HFF-Myc (cell line): ENCODE data around the gene AHR.

Experiments
- DNase-seq: peaks from one replicate; pipeline ENCODE4 v3.0.0-alpha.2; 2011; ENCODE audit warnings: low read depth; ENCODE audit errors: extremely low read depth
- H3K4me3 ChIP-seq: replicated peaks from 2 replicates; pipeline ENCODE4 v1.5.1; 2011; ENCODE audit warnings: low read depth, mild to moderate bottlenecking, control low read depth, low read length
- TF ChIP-seq, protein P1 (sequence below): IDR thresholded peaks from 2 replicates; pipeline ENCODE4 v1.5.1; 2012; ENCODE audit warnings: mild to moderate bottlenecking, low read depth, low read length, control low read depth; ENCODE audit errors: missing control alignments

Gene AHR

DNA sequence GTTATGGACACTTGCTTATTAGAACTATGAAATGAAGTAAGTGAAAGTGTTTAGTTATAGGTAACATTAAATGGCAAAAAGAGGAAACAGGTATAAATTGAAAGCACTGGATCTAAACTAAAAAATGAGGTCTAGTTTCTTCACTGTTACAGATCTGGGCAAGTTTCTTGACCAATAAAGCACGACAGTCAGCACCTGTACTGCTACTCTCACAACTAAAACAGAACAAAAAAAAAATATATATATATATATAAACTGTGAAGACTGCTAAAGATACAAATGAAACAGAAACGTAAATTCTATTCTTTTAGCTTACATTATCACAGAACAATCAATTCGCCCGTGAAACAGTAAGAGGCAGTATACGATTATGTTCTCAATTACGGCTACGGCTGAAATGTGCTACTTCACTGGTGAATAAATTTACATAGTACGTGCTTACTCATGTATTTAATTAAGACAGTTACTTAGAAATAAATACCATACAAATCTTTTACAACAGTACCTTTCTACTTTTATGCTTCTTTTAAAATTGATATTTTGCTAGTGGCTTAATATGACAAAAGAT is 4.2 kb downstream of the AHR start:
- DNase-seq, result no peak
- TF ChIP-seq, protein P1, sequence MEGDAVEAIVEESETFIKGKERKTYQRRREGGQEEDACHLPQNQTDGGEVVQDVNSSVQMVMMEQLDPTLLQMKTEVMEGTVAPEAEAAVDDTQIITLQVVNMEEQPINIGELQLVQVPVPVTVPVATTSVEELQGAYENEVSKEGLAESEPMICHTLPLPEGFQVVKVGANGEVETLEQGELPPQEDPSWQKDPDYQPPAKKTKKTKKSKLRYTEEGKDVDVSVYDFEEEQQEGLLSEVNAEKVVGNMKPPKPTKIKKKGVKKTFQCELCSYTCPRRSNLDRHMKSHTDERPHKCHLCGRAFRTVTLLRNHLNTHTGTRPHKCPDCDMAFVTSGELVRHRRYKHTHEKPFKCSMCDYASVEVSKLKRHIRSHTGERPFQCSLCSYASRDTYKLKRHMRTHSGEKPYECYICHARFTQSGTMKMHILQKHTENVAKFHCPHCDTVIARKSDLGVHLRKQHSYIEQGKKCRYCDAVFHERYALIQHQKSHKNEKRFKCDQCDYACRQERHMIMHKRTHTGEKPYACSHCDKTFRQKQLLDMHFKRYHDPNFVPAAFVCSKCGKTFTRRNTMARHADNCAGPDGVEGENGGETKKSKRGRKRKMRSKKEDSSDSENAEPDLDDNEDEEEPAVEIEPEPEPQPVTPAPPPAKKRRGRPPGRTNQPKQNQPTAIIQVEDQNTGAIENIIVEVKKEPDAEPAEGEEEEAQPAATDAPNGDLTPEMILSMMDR, result peak; percentile 14
- peak overlapping the region; percentile 14; the same call in 1 of the 2 replicates for H3K4me3 ChIP-seq

DNA sequence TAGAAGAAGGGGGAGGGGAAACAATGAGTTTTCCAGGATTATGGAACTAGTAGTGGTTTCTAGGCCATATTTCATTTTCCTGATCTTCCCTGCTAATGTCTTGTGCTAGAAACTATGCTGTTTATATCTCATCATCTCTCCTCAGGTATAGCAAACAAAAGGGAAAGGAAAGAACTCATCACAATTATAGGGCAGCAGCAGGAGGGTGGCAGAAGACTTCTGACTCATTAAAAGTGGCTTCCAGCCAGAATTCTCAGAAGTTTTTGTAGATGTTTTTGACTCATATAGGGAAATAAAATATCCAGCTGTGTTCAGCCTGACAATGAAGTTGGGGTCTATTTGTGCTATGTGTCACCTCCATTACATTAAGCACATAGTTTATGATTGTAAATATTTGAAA is 6.5 kb downstream of the AHR start:
- H3K4me3 ChIP-seq, result no peak overlapping the region
- DNase-seq, result peak; percentile 74
- TF ChIP-seq, protein P1, result no peak

DNA sequence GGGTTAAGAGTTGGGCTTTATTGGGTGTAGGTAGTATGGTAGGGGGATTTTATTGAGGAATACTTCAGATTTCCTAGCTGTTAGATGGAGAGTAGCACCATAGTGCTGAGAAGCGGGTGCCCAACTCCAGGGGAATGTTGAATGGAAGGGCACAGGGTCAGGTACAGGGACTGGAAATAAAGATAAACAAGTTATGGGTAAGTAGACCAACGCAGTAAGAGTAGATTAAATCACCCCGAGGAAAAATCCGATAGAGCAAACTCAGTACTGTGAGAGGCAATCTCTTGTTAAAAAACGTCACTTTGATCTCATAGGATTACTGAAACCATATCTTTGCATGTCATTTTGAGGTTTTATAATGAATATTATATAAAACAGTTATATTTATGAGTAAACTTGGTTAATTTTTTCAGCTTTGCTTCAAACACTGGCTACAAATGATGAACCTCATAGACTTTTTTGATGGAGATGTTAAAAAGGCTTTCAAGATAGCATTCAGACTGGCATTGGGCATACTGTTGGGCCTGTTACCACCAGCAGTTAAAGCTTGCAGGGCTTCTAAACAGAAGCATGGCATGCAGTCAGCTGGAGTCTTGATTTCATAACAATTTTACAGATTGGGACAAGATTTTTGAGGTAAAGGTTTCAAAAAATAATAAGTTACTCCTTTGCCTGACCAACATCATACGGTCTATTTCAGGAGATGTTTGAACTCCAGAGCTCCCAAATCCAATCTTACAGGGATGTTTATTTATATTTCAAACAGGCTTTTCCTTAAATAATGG is 7.1 kb downstream of the AHR start:
- H3K4me3 ChIP-seq, result no peak overlapping the region
- TF ChIP-seq, protein P1, result no peak

DNA sequence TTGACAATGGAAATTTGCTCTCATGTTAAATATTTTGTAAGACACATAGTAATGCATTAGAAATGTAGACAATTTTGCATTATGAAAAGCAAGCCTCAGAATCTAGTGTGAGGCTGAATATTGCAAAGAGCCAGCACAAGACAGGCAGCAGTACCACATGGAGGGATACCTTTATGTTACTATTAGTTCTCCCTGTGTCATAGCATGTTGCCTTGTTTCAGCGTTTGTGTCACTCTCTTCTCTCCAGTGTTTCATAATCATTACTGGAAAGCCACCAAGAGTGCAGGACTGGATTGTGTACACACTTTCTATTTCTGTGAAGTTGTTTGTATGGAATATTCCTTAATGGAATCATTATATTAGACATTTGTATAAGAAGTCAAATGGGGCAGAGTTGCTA is 8.5 kb downstream of the AHR start:
- no peak overlapping the region for H3K4me3 ChIP-seq
- TF ChIP-seq, protein P1, result no peak
- no peak for DNase-seq

More for the DNA sequence above, 7.1 kb downstream of the AHR start:
- no peak for DNase-seq

DNA sequence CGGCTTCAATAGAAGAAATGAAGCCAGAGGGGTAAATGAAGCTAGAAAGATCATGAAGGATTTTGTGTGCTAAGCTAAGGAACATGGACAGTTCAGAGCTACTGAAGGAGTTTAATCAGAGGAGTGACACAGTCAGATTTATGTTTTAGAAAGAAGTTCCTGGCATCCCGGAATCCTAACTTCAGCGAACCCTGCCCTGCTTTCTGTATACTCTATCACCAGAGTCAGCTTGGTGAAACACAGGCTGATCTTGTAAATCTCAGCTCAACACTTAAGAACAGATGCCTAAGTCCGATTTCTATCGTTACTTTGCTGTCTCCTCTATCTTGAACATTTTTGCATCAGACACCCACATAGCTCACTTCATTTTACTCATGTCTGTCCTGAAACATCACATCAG is 9.1 kb downstream of the AHR start:
- no peak for DNase-seq
- TF ChIP-seq, protein P1, result no peak
- no peak overlapping the region for H3K4me3 ChIP-seq

DNA sequence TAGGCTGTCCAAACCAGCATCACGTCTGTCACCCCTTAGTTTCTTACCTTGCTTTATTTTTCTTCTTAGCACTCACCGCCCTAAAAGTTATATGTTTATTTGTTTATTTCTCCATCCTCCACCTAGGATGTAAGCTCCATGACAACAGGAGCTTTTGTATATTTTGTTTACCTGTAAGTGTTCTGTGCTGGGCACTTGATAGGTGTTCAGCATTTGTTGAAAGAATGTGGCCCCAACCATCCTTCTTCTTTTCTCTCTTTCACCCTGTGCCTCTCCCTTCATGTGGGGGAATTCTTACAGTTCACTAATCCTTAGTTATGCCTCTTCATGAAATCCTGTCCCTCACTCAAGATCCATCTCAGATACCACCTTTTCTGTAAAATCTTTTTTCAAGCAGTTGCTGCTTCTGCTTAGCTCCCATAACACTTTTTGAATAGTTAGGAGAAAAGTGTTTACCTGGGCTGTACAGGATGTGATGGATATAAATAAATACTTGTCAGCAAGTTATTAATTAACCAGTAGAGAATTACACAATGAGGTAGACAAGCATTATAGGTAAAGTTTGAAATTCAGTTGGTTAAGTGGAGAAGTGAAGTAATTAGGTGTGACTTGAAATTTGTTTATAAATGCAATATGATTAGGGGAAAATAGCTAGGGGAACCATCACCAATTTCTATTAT is 9.7 kb downstream of the AHR start:
- H3K4me3 ChIP-seq, result no peak overlapping the region
- DNase-seq, result no peak
- TF ChIP-seq, protein P1, result no peak
